Mesenchymal stem cell (in vitro differentiated cells and primary cell): ENCODE results near the gene KRT76.

Source experiments
- DNase-seq: peaks from one replicate; pipeline ENCODE4 v3.0.0-alpha.2; 2013
- H2AFZ ChIP-seq: one replicate; pipeline ENCODE4 v1.6.1; 2013; ENCODE audit warnings: low read depth, mild to moderate bottlenecking, control low read depth, inconsistent platforms, low read length, moderate library complexity
- H2AK5ac ChIP-seq: 2 replicates; pipeline ENCODE4 v1.6.1; 2013; ENCODE audit warnings: low read length, moderate library complexity, mild to moderate bottlenecking, inconsistent platforms; ENCODE audit not compliant: severe bottlenecking
- H2BK120ac ChIP-seq: one replicate; pipeline ENCODE4 v1.6.1; 2013; ENCODE audit warnings: low read depth, mild to moderate bottlenecking, inconsistent platforms, low read length, moderate library complexity
- H2BK12ac ChIP-seq, 2 experiments: one replicate each; pipeline ENCODE4 v1.6.1; 2013; ENCODE audit warnings: inconsistent platforms in 2 of 2, low read length in 2 of 2, mild to moderate bottlenecking in 2 of 2, moderate library complexity in 2 of 2, control low read depth in 1 of 2
- H2BK15ac ChIP-seq: one replicate; pipeline ENCODE4 v1.6.1; 2013; ENCODE audit warnings: mild to moderate bottlenecking, low read depth, inconsistent platforms; ENCODE audit not compliant: poor library complexity, severe bottlenecking
- H2BK5ac ChIP-seq: 2 replicates; pipeline ENCODE4 v1.6.1; 2013; ENCODE audit warnings: low read depth, mild to moderate bottlenecking, low read length, control low read depth, inconsistent platforms; ENCODE audit not compliant: poor library complexity, severe bottlenecking
- H3K14ac ChIP-seq, 2 experiments: one replicate each; pipeline ENCODE4 v1.6.1; 2013; ENCODE audit warnings: inconsistent platforms in 2 of 2, low read length in 2 of 2, control low read depth in 1 of 2, mild to moderate bottlenecking in 1 of 2, moderate library complexity in 1 of 2
- H3K18ac ChIP-seq, 2 experiments: one replicate each; pipeline ENCODE4 v1.6.1; 2013; ENCODE audit warnings: inconsistent platforms in 2 of 2, low read length in 2 of 2, control low read depth in 1 of 2, low read depth in 1 of 2, mild to moderate bottlenecking in 1 of 2
- H3K23ac ChIP-seq, 2 experiments: one replicate each; pipeline ENCODE4 v1.6.1; 2013; ENCODE audit warnings: inconsistent platforms in 2 of 2, low read length in 2 of 2, mild to moderate bottlenecking in 2 of 2, moderate library complexity in 2 of 2, control low read depth in 1 of 2
- H3K27ac ChIP-seq: 2 replicates; pipeline ENCODE4 v1.5.1; 2013; ENCODE audit warnings: mild to moderate bottlenecking, moderate library complexity, low read length, control low read depth, inconsistent platforms; ENCODE audit not compliant: poor library complexity, severe bottlenecking
- H3K27me3 ChIP-seq, 2 experiments: 2 replicates each; pipeline versions ENCODE4 v1.6.1 to v1.7.0; 2013; ENCODE audit warnings: low read length in 2 of 2, mild to moderate bottlenecking in 2 of 2, moderate library complexity in 2 of 2, control low read depth in 1 of 2, inconsistent platforms in 1 of 2; ENCODE audit not compliant: control insufficient read depth in 1 of 2, insufficient read depth in 1 of 2
- H3K36me3 ChIP-seq, 2 experiments: 2 replicates each; pipeline versions ENCODE4 v1.6.1 to v1.7.0; 2013; ENCODE audit warnings: low read length in 2 of 2, control low read depth in 1 of 2, inconsistent platforms in 1 of 2, low read depth in 1 of 2, mild to moderate bottlenecking in 1 of 2; ENCODE audit not compliant: insufficient read depth in 2 of 2, control insufficient read depth in 1 of 2
- H3K4ac ChIP-seq, 2 experiments: one replicate each; pipeline ENCODE4 v1.6.1; 2013; ENCODE audit warnings: inconsistent platforms in 2 of 2, low read length in 2 of 2, mild to moderate bottlenecking in 2 of 2, moderate library complexity in 2 of 2, control low read depth in 1 of 2, low read depth in 1 of 2
- H3K4me1 ChIP-seq: 2 replicates; pipeline ENCODE4 v1.6.1; 2013; ENCODE audit warnings: low read depth, low read length, control low read depth; ENCODE audit not compliant: control insufficient read depth, insufficient read depth
- H3K4me2 ChIP-seq: 2 replicates; pipeline ENCODE4 v1.6.1; 2013; ENCODE audit warnings: low read length, mild to moderate bottlenecking, inconsistent platforms; ENCODE audit not compliant: poor library complexity, severe bottlenecking
- H3K4me3 ChIP-seq, 2 experiments: 2 replicates each; pipeline versions ENCODE4 v1.5.1 to v1.7.0; 2013; ENCODE audit warnings: low read length in 2 of 2, mild to moderate bottlenecking in 2 of 2, control low read depth in 1 of 2, low read depth in 1 of 2; ENCODE audit not compliant: insufficient read depth in 1 of 2
- H3K79me1 ChIP-seq: replicated peaks from 2 replicates; pipeline ENCODE4 v1.6.1; 2013; ENCODE audit warnings: mild to moderate bottlenecking, control low read depth, low read length, inconsistent platforms; ENCODE audit not compliant: poor library complexity, severe bottlenecking
- H3K9ac ChIP-seq: 2 replicates; pipeline ENCODE4 v1.7.0; 2013; ENCODE audit warnings: mild to moderate bottlenecking, low read length, moderate library complexity
- H3K9me3 ChIP-seq: 2 replicates; pipeline ENCODE4 v1.7.0; 2013; ENCODE audit warnings: mild to moderate bottlenecking, low read length; ENCODE audit not compliant: control insufficient read depth
- H4K8ac ChIP-seq: one replicate; pipeline ENCODE4 v1.6.1; 2013; ENCODE audit warnings: inconsistent platforms, mild to moderate bottlenecking, low read length, moderate library complexity
- H4K91ac ChIP-seq: one replicate; pipeline ENCODE4 v1.6.1; 2013; ENCODE audit warnings: mild to moderate bottlenecking, low read length, inconsistent platforms
- WGBS: methylation state at CpG from one replicate; pipeline ENCODE4 v1.1.7; 2013; ENCODE audit warnings: mixed read lengths; 5-methylcytosine and 5-hydroxymethylcytosine counted together

KRT76 gene

DNA sequence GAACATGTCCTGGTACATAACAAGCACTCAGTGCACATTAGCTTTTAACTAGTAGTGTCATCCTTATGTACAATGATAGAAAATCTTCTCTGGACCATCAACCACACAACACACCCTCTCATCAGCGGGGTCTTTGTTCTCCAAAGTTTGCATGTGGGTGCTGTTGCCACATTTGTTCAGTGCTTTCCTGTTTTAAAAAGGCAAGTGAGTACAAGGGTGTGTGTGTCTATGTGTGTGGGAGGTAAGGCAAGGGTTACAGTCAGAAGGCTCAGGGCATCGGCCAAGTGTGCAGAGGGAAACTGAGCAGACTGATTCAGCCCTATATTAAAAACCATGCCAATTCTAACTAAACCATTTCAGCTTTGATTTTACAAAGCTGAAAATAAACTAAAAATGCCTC lies 17.9 kb downstream of the KRT76 start:
- Histone ChIP-seq H2AK5ac (no peak overlapping the region), H3K14ac (no peak overlapping the region), H3K79me1 (no peaks in the 10 kb centered on the region), H3K27me3 (peaks cover 18 to 54% of the 10 kb centered on the region in 2 experiments), H4K91ac (no peak overlapping the region), H3K27ac (no peak overlapping the region), H3K23ac (no peak overlapping the region), H2BK120ac (no peak overlapping the region), H2AFZ (no peak overlapping the region), H3K4me3 (no peak overlapping the region), H3K4me1 (no peaks in the 10 kb centered on the region), H2BK5ac (no peak overlapping the region), H4K8ac (no peak overlapping the region), H2BK12ac (no peak overlapping the region), H3K9ac (no peak overlapping the region), H3K4me2 (no peak overlapping the region), H3K9me3 (peaks cover 38% of the 10 kb centered on the region), H3K4ac (no peak overlapping the region), H3K36me3 (no peaks in the 10 kb centered on the region), H2BK15ac (no peak overlapping the region), H3K18ac (no peak overlapping the region)
- WGBS, result 0% methylated on average over 2 of the region's 2 CpGs
- DNase-seq, result no peak

DNA sequence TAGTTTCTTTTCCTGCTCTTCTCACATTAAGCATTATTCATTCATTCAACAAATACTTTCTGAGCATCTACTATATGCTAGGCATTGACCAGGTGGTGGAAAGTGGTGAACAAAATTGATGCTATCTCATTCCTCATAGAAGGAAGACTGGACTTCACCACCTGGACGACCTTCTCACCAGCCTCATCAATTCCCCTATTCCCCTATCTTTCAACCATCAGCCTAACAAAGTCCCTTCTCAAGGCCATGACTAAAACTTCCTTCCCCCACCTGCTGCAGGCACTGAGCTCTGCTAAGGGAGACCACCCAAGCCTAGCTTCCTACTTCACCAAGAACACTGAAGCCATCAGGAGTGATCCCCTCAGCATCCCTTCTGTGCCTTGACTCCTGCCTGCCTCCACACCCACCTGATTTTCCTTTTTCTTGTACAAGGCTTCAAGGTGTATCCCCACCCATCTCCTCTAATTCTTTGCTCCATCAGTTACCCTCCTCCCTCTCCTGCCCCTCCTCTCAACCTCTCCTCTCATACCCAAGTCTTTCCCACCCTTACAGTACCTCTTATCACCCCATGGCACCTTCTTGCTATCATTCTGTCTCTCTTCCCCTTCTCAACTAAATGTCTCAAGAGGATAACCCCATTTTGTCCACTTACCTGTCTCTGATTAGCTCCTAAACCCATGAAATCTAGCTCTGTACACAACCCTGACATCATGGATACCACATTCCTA lies 19.5 kb downstream of the KRT76 start:
- Histone ChIP-seq H3K18ac (no peak overlapping the region), H3K27ac (no peak overlapping the region), H2BK120ac (no peak overlapping the region), H2BK5ac (no peak overlapping the region), H2BK15ac (no peak overlapping the region), H3K9ac (no peak overlapping the region), H3K4me2 (no peak overlapping the region), H2AFZ (no peak overlapping the region), H4K91ac (no peak overlapping the region), H3K14ac (no peak overlapping the region), H3K36me3 (no peaks in the 10 kb centered on the region), H2AK5ac (no peak overlapping the region), H2BK12ac (no peak overlapping the region), H3K79me1 (no peaks in the 10 kb centered on the region), H3K9me3 (peaks cover 36% of the 10 kb centered on the region), H3K27me3 (peaks cover 18 to 47% of the 10 kb centered on the region in 2 experiments), H3K23ac (no peak overlapping the region), H3K4ac (no peak overlapping the region), H4K8ac (no peak overlapping the region), H3K4me3 (no peak overlapping the region), H3K4me1 (no peaks in the 10 kb centered on the region)
- DNase-seq, result no peak
- WGBS, result 4% methylated on average over 1 of the region's 1 CpG

- no peak overlapping the region for H3K14ac ChIP-seq
- no peak overlapping the region for H2BK12ac ChIP-seq
- H2BK5ac ChIP-seq, result no peak overlapping the region
- no peak overlapping the region for H2BK15ac ChIP-seq
- no peaks in the 10 kb centered on the region for H3K4me1 ChIP-seq
- peaks cover 18 to 50% of the 10 kb centered on the region in 2 experiments for H3K27me3 ChIP-seq
- no peak overlapping the region for H4K91ac ChIP-seq
- no peak overlapping the region for H4K8ac ChIP-seq
- no peak for DNase-seq
- H3K36me3 ChIP-seq, result no peaks in the 10 kb centered on the region
- H3K9me3 ChIP-seq, result peaks cover 28% of the 10 kb centered on the region
- 64% methylated on average over 8 of the region's 8 CpGs for WGBS
- no peaks in the 10 kb centered on the region for H3K79me1 ChIP-seq
- no peak overlapping the region for H3K9ac ChIP-seq
- no peak overlapping the region for H3K23ac ChIP-seq
- H3K27ac ChIP-seq, result no peak overlapping the region
- no peak overlapping the region for H3K4me2 ChIP-seq
- no peak overlapping the region for H3K4me3 ChIP-seq
- H2BK120ac ChIP-seq, result no peak overlapping the region
- no peak overlapping the region for H3K18ac ChIP-seq
- no peak overlapping the region for H2AK5ac ChIP-seq
- H3K4ac ChIP-seq, result no peak overlapping the region
- H2AFZ ChIP-seq, result no peak overlapping the region
These were observed 20.7 kb downstream of the KRT76 start for GRCh38 chr12:52756281-52756960.

- 76% methylated on average over 3 of the region's 3 CpGs for WGBS
- Histone ChIP-seq H3K14ac (no peak overlapping the region), H3K18ac (no peak overlapping the region), H2AFZ (no peak overlapping the region), H3K9me3 (peaks cover 25% of the 10 kb centered on the region), H4K91ac (no peak overlapping the region), H3K9ac (no peak overlapping the region), H3K4me2 (no peak overlapping the region), H2BK5ac (no peak overlapping the region), H3K23ac (no peak overlapping the region), H3K27ac (no peak overlapping the region), H3K79me1 (no peaks in the 10 kb centered on the region), H3K36me3 (no peaks in the 10 kb centered on the region), H2BK15ac (no peak overlapping the region), H3K4me3 (no peak overlapping the region), H2AK5ac (no peak overlapping the region), H3K4ac (no peak overlapping the region), H2BK12ac (no peak overlapping the region), H2BK120ac (no peak overlapping the region), H3K27me3 (peaks cover 18 to 53% of the 10 kb centered on the region in 2 experiments), H3K4me1 (no peaks in the 10 kb centered on the region), H4K8ac (no peak overlapping the region)
- no peak for DNase-seq
These were observed 21.6 kb downstream of the KRT76 start for GRCh38 chr12:52755533-52755932.
